Mononuclear cell (primary cell): ENCODE measurements around the gene KIF5A. TPM values are rescaled to one million over a fixed set of nuclear protein-coding genes. Genes with fewer than 3 reads are reported as not detected.

Source experiments
- H3K27me3 ChIP-seq: 2 replicates; pipeline ENCODE4 v1.6.0; 2011; ENCODE audit warnings: low read length, control low read depth; ENCODE audit not compliant: insufficient read depth
- H3K4me1 ChIP-seq: 2 replicates; pipeline ENCODE4 v1.5.1; 2011; ENCODE audit warnings: mild to moderate bottlenecking, low read length, control low read depth; ENCODE audit not compliant: insufficient read depth
- H3K4me3 ChIP-seq: 2 replicates; pipeline ENCODE4 v1.5.1; 2011; ENCODE audit warnings: mild to moderate bottlenecking, low read length, moderate library complexity
- H3K9me3 ChIP-seq: 2 replicates; pipeline ENCODE4 v1.5.1; 2011; ENCODE audit warnings: low read depth, mild to moderate bottlenecking, control low read depth, low read length
- total RNA-seq: library from RNA; depleted of rRNA; stranded (reverse); fragments of >200 nt; gene quantifications from one replicate; pipeline ENCODE4 v1.2.3, GENCODE V29; 2012

KIF5A gene
- total RNA-seq, 1 donor, result 0.21 TPM

- no peaks in the 10 kb centered on the region for H3K27me3 ChIP-seq
- no peaks in the 10 kb centered on the region for H3K9me3 ChIP-seq
- H3K4me3 ChIP-seq, result no peak overlapping the region
- H3K4me1 ChIP-seq, result peaks cover 32% of the 10 kb centered on the region
These were observed 24.0 kb upstream of the KIF5A start for GRCh38 chr12:57525615-57526383.

- Histone ChIP-seq H3K4me3 (no peak overlapping the region), H3K4me1 (peaks cover 24% of the 10 kb centered on the region), H3K9me3 (no peaks in the 10 kb centered on the region), H3K27me3 (no peaks in the 10 kb centered on the region)
These were observed 23.2 kb upstream of the KIF5A start for GRCh38 chr12:57526477-57527126.

- no peaks in the 10 kb centered on the region for H3K27me3 ChIP-seq
- peaks cover 19% of the 10 kb centered on the region for H3K4me1 ChIP-seq
- H3K4me3 ChIP-seq, result no peak overlapping the region
These were observed 22.7 kb upstream of the KIF5A start for GRCh38 chr12:57527184-57527583.

GRCh38 chr12:57528176-57528575 is 21.7 kb upstream of the KIF5A start:
- no peaks in the 10 kb centered on the region for H3K9me3 ChIP-seq
- no peak overlapping the region for H3K4me3 ChIP-seq
- peaks cover 15% of the 10 kb centered on the region for H3K4me1 ChIP-seq
- H3K27me3 ChIP-seq, result no peaks in the 10 kb centered on the region

More at GRCh38 chr12:57527184-57527583, 22.7 kb upstream of the KIF5A start:
- no peaks in the 10 kb centered on the region for H3K9me3 ChIP-seq

GRCh38 chr12:57528831-57529555 is 20.9 kb upstream of the KIF5A start:
- Histone ChIP-seq H3K9me3 (no peaks in the 10 kb centered on the region), H3K4me3 (no peak overlapping the region), H3K4me1 (peaks cover 7% of the 10 kb centered on the region), H3K27me3 (no peaks in the 10 kb centered on the region)

GRCh38 chr12:57529831-57530230 is 20.0 kb upstream of the KIF5A start:
- no peak overlapping the region for H3K4me3 ChIP-seq
- H3K4me1 ChIP-seq, result no peaks in the 10 kb centered on the region
- no peaks in the 10 kb centered on the region for H3K27me3 ChIP-seq
- H3K9me3 ChIP-seq, result no peaks in the 10 kb centered on the region

- no peaks in the 10 kb centered on the region for H3K4me1 ChIP-seq
- no peaks in the 10 kb centered on the region for H3K27me3 ChIP-seq
- H3K4me3 ChIP-seq, result no peak overlapping the region
- no peaks in the 10 kb centered on the region for H3K9me3 ChIP-seq
These were observed 19.3 kb upstream of the KIF5A start for GRCh38 chr12:57530396-57531142.

GRCh38 chr12:57531836-57532235 is 18.0 kb upstream of the KIF5A start:
- no peak overlapping the region for H3K4me3 ChIP-seq
- no peaks in the 10 kb centered on the region for H3K4me1 ChIP-seq
- H3K27me3 ChIP-seq, result no peaks in the 10 kb centered on the region
- no peaks in the 10 kb centered on the region for H3K9me3 ChIP-seq

- no peak overlapping the region for H3K4me3 ChIP-seq
- no peaks in the 10 kb centered on the region for H3K27me3 ChIP-seq
- H3K4me1 ChIP-seq, result no peaks in the 10 kb centered on the region
- H3K9me3 ChIP-seq, result no peaks in the 10 kb centered on the region
These were observed 16.7 kb upstream of the KIF5A start for GRCh38 chr12:57533108-57533507.

GRCh38 chr12:57534250-57534649 is 15.6 kb upstream of the KIF5A start:
- H3K9me3 ChIP-seq, result no peaks in the 10 kb centered on the region
- no peaks in the 10 kb centered on the region for H3K27me3 ChIP-seq
- no peak overlapping the region for H3K4me3 ChIP-seq
- no peaks in the 10 kb centered on the region for H3K4me1 ChIP-seq

GRCh38 chr12:57534991-57535543 is 14.8 kb upstream of the KIF5A start:
- Histone ChIP-seq H3K9me3 (no peaks in the 10 kb centered on the region), H3K4me1 (no peaks in the 10 kb centered on the region), H3K27me3 (no peaks in the 10 kb centered on the region), H3K4me3 (no peak overlapping the region)

- no peaks in the 10 kb centered on the region for H3K27me3 ChIP-seq
- H3K4me1 ChIP-seq, result no peaks in the 10 kb centered on the region
- H3K4me3 ChIP-seq, result no peak overlapping the region
- H3K9me3 ChIP-seq, result no peaks in the 10 kb centered on the region
These were observed 13.9 kb upstream of the KIF5A start for GRCh38 chr12:57535764-57536596.

GRCh38 chr12:57536597-57536942 is 13.3 kb upstream of the KIF5A start:
- Histone ChIP-seq H3K4me1 (no peaks in the 10 kb centered on the region), H3K27me3 (no peaks in the 10 kb centered on the region), H3K9me3 (no peaks in the 10 kb centered on the region), H3K4me3 (no peak overlapping the region)

- no peaks in the 10 kb centered on the region for H3K27me3 ChIP-seq
- H3K4me3 ChIP-seq, result no peak overlapping the region
- H3K4me1 ChIP-seq, result no peaks in the 10 kb centered on the region
- no peaks in the 10 kb centered on the region for H3K9me3 ChIP-seq
These were observed 10.6 kb upstream of the KIF5A start for GRCh38 chr12:57539134-57539768.
